ENCODE results near the gene CPLANE1.
"Not testable (repeated sequence)": the region's sequence is repeated elsewhere in the genome, so short reads cannot be mapped to it uniquely, and the experiment has no call there.

The CPLANE1 gene

DNA sequence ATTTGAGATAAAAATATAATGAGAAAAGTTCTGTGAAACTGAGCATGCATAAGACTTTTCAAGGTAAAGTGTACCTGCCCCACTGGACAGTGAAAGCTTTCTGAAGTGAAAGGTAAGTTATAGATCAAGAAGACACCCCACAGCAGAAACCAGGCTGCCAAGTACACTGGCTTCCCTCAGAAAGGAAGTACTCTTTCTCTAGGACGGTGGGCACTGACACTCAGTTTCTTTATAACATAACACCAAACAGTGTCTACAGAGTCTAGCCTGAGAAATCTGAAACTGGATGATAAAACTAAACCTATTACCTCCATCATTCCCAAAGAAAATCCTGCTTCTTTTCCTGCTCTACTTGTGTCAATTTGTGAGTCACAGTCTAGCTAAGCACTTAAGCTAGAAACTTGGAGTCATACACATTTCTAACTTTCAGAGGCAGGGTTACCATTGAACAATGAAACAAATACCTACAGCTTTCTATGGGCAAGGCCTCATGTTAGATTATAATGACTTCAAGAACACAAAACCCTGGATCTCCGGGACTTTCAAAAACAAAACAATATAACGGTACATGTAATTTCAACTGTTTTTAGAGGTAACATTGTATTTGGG is 136.7 kb downstream of the CPLANE1 start:
- DNase-seq: no peak

DNA sequence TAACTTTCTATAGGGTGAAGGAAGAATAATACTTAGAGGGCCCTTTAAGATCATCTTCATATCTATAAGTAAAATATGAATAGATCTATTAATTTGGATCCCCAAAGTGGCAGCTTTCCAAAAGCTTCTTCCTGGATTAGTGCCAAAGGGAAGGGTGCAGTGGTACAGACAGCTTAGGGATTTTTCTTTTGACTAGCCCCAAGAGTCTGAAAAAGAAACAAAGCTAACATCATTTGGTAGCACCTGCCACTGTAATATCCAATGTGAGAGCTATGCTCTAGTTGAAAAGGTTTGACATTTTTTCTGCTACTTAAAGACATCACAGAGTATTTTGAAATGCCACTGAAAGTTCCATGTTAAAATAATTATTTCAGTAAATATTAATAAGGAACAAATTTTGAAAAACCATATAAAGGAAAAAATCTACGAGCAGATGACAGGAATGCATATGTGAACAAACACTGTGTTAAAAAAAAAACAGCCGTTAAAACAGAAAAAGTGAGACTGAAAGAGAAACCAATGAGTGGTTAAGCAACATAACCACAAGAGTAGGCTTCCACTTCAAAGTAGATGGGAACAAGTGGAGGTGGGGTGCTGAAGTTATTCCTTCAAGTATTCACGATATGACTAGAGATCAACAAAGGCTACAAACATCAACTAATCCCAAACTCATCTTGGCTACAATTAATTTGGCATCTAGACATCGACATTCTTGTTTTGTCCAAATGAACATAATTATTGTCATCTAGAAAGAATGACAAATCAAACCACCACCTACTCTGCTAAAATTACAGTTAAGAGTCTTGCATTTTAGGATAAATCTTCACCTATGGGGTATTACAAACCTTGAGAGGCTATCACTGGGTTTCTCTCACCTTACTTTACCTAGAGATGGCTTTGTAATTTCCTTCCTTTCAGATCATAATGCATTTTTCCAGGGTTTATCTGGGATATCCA is 137.5 kb downstream of the CPLANE1 start:
- peak; percentile 16 for DNase-seq

DNA sequence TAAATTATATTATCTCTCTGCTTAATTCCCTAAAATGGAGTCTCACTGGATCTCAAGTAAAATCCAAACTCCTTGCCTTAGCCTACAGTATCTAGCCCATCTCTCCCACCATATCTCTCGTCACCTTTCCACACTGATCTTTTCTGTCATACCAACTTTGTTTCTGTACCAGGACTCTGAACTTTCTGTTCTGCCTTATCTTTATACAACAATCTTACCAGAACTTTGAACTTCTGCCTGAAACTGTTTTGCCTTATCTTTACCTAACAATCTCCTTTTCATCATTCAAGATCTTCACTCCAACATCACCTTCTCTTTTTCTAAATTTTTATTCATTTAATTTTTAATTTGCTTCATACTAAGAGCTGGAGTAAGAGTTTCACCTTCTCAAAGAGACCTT is 139.0 kb downstream of the CPLANE1 start:
- DNase-seq: no peak

DNA sequence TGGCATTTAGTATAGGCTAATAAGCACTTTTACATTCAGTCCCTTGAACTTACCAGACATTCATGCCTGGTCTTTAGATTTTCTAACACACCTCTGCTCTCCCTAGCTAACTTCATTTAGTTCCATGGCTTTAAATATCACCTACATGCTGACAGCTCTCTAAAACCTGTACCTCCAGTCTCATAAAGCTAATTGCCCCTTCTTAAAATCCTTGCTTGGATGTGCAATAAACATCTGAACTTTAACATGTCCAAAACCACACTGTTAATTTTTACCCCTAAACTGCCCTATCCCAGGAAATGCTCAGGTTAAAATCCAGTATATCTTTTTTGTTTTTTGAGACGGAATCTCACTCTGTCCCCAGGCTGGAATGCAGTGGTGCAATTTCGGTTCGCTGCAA is 139.8 kb downstream of the CPLANE1 start:
- no peak for DNase-seq

DNA sequence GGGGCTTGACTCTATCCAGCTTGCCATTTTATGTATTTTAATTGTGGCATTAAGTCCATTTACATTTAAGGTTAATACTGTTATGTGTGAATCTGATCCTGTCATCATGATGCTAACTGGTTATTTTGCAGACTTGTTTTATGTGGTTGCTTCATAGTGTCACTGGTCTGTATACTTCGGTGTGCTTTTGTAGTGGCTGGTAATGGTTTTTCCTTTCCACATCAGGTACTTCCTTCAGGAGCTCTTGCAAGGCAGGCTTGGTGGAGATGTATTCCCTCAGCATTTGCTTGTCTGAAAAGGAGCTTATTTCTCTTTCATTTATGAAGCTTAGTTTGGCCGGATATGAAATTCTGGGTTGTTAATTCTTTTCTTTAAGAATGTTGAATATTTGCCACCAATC is 145.9 kb downstream of the CPLANE1 start:
- no peak for DNase-seq

DNA sequence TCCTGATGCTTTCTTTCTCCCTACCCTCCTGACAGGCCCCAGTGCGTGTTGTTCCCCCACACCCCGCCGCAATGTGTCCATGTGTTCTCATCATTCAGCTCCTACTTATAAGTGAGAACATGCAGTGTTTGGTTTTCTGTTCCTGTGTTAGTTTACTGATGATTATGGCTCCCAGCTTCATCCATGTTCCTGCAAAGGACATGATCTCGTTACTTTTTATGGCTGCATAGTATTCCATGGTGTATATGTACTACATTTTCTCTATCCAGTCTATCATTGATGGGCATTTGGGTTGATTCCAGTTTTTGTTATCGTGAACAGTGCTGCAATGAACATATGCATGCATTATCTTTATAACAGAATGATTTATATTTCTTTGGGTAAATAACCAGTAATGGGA is 149.9 kb downstream of the CPLANE1 start:
- DNase-seq: not testable (repeated sequence)

DNA sequence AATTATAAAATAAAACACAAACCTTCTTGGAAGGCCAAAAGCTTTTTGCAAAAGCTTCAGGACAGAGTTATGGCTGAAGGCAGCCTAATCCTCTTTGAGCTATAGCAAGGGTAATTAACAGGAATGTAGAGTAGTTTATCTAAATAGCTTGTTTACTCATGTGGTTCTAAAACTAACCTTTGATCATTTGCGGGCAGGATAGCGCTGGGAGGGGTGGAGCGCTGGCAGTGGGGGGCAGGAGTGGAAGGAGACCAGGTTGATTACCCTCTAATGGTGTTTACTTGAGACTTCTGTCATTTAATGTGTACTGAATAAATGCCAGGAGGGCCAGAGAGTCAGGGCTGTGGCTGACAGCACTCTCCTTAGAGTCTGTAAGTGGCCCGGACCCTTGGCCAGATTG is 155.4 kb downstream of the CPLANE1 start:
- not testable (repeated sequence) for DNase-seq

DNA sequence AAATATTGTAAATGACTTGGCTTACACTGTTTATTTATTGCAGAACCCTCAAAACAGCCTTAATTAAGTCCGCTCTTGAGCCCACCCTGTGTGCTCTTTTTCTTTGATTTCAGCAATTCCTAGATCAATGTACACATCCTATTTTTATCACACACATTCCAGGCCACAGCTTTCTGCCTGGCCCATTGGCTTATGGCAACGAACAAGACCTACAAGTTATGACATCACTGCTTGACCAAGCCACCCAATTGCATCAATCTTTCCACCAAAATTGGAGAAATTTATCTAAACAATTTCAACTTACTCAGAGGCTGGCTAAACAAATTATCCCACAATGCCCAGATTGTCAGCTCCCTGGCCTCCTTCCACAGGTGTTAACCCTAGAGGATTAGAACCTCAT is 158.4 kb downstream of the CPLANE1 start:
- no peak for DNase-seq

DNA sequence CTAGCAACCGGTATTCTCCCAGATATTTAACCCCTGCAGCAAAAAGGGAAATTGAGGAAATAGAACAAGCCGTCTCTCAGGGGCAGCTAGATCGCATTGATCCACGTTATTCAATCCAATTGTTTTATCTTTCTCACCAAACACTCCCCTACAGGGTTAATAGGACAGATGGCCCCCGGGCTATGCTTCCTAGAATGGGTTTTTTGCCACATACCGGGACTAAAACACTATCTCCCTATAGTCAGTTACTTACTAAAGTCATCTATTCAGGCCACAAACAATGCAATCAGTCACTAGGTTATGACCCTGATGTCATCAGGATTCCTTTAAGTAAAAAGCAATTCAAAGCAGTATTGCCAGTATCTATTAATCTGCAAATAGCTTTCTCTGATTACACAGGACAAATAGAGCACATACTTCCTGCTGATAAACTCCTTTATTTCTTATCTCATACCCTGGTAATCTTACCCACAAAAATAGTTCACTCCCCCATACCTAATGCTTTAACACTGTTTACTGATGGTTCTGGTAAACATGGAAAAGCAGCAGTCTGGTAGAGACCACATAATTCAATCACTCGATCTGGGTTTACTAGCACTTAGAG is 159.0 kb downstream of the CPLANE1 start:
- DNase-seq: no peak

DNA sequence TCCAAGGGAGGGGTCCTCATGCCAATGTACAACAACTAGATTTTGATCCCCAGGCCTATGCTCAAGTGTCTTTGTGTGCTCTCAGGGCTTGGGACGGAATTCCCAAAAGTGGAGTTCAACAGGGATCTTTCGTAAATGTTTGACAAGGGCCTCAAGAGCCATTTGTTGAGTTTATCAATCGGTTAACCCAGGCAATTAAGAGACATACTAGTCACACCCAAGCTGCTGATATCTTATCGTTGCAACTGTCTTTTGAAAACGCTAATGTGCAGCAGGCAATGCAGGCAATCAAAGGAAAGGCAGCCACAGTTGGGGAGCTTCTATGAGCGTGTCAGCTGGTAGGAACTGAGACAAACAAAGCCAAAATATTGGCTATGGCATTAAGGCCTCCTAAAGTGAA is 161.2 kb downstream of the CPLANE1 start:
- peak; percentile 70 for DNase-seq

DNA sequence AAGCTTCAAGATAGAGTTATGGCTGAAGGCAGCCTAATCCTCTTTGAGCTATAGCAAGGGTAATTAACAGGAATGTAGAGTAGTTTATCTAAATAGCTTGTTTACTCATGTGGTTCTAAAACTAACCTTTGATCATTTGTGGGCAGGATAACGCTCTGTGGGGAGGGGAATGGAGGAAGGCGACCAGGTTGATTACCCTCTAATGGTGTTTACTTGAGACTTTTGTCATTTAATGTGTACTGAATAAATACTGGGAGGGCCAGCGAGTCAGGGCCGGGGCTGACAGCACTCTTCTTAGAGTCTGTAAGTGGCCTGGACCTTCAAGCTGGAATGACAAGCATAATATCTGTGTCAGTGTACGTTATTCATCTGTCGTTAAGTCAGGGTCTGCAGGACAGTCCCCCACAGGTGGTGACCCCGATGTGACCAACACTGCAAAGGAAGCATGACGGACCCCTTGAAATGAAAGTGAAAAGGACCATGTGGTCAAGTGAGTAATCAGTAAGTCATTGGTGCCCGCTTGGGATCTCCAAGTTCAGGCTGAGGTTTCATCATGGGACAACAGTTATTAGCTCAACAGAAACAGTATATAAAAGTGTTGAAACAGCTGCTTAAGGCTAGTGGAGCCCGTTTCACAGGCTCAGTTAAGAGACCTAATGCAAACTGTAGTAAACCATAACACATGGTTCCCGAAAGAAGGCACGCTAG is 162.6 kb downstream of the CPLANE1 start:
- DNase-seq: no peak

DNA sequence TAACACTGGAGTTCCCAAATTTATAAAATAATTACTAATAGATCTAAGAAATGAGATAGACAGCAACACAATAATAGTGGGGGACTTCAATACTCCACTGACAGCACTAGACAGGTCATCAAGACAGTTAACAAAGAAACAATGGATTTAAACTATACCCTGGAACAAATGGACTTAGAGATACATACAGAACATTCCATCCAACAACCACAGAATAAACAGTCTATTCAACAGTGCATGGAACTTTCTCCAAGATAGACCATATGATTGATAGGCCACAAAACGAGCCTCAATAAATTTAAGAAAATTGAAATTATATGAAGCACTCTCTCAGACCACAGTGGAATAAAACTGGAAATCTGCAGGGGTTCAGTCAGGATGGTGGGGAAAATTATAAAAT is 163.2 kb downstream of the CPLANE1 start:
- DNase-seq: not testable (repeated sequence)

DNA sequence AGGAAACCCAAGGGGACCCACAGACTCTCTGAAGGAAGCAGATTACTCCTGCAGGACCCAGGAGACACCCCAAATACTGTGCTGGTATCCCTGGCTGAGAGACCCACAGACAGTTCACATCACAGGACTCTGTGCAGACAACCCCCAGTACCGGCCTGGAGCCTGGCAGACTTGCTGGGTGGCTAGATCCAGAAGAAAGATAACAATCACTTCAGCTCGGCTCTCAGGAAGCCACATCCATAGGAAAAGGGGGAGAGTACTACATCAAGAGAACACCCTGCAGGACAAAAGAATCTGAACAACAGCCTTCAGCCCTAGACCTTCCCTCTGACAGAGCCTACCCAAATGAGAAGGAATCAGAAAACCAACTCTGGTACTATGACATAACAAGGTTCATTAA is 166.2 kb downstream of the CPLANE1 start:
- DNase-seq: not testable (repeated sequence)

DNA sequence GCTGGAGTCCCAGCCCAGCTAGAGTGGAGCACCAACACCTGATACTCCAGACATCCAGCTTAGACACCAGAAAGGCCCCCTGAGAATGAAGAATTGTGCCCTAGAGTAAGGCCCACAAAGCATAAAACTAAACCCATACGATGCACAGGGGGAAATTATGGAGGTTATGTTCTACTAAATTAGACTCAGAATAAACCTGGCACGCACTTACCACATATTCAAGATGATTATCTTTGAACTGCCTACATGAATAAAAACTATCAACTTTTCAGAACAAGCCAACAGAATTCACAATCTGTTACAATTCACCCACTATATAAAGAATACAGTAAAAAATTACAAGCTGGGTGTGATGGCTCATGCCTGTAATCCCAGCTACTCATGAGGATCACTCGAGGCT is 168.5 kb downstream of the CPLANE1 start:
- no peak for DNase-seq

DNA sequence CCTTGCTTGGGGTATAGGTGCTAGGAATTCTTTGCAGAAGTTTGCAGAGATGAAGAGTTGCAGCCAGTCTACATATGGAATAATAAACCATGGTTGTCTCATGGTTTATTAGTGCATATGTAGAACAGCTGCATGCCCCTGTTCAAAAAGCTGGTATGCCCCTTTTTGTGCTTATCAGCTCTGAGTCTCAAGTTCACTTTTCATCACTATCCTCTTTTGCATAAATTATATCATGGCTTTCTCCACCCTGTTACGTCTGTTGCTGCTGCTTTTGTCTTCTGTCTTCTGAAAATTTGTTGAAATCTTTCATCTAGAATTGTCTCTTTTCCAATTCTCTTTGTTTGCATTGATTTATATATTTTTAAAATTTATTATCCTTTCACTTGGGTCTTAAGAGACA is 172.0 kb downstream of the CPLANE1 start:
- no peak for DNase-seq

DNA sequence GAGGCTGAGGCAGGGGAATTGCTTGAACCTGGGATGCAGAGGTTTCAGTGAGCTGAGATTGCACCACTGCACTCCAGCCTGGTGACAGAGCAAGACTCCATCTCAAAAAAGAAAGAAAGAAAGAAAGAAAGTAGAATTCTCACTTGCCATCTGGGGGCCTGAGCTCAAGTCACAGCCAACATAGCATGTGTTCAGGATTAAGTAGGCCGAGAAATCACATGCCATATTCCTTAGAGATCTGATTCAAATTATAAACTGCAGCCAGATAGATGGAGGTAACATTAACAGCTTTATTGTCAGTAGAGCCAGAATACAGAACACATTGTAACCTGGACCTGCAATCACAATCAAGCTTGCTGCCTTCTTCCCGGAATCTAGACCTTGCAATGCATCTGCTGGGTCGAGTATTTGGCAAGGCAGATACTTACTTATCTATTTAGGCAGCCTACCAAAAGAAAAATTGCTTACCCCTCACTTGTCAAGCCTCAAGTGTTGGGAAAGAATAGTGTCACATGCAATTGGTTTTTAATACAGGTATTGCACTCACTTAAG is 173.7 kb downstream of the CPLANE1 start:
- peak; percentile 7 for DNase-seq

DNA sequence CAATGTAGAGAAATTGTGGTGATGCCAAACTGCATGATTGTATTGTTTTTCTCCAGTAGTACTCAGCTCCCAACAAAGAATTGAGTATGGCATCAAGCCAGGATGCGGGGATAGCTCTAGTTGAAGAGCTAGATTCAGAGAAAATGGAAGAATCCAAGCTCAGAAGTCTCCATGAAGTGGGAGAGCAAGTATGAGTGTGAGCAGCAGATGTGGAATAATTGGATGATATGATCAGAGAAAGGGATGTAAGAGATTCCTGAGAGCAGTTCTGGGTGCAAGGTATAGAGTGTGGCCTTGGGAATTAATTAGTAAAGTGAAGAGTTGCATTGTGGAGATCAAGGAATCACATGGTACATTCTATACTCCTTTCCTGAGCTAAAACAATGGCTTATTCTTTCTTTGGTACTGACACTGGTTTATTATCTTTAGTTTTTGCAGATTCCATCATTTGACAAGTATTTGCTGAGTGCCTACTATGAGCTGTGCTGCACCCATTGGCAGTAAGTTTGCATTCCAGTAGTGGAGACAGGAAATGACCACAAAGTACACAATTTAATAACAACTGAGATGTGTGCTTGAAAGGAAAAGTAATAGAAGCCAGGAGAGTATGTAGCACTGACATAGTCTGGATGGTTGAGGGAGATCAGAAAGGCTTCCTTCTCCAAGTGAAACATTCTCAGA is 177.1 kb downstream of the CPLANE1 start:
- DNase-seq: no peak

DNA sequence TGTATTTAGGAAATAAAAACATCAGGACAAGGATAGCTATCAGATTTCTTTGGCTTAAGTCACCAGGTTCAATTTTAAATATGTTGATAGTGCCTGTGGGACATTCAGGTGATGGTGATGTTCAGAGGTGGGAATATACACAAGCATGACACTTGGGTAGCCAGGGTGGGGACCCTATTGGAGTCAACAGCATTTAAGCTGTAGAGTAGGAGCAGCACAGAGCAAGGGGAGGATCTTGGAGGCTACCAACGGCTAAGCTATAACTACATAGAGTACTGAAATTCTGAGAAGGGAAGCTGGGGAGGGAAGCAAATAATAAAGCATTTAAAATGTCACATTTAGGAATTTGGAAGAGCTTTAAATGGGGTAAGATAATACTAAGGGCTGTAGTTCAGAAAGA is 177.7 kb downstream of the CPLANE1 start:
- no peak for DNase-seq

DNA sequence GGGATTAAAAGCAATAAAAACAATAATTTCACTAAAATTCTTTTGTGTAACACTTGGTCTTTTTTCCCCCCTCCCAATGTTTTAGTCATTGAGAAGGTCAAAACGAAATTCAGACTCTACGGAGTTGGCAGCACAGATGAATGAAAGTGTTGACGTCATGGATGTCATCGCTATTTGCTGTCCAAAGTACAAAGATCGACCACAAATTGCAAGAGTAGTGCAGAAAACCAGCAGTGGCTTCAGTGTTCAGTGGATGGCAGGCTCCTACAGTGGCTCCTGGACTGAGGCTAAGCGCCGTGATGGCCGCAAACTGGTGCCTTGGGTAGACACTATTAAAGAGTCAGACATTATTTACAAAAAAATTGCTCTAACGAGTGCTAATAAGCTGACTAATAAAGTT is 184.7 kb downstream of the CPLANE1 start:
- DNase-seq: no peak

DNA sequence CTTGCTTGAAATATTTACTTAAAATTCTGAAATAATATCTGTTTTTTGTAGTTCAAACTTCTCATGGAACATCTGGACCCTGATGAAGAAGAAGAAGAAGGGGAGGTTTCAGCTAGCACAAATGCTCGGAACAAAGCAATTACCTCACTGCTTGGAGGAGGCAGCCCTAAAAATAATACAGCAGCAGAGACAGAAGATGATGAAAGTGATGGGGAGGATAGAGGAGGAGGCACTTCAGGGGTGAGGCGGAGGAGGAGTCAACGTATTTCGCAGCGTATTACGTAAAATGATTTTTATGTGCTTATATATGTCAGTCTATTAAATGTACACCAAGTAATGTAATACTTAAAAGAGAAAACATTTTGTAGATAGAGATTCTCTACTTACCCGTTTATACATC is 185.4 kb downstream of the CPLANE1 start:
- no peak for DNase-seq

DNA sequence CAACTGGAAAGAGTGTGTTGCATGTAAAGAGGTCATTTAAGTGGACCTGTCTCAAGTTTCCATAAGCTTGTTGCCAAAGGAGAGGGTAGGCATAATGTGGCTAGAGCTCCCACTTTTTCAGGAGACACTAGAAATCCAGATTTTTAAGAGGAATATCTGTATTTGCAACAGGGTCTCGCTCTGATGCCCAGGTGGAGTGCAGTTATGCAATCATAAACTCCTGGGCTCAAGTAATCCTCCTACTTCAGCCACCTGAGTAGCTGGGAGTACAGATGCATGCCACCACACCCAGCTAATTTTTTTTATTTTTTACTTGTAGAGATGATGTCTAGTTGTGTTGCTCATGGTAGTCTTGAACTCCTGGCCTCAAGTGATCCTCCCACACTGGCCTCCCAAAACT is 189.1 kb downstream of the CPLANE1 start:
- DNase-seq: no peak

DNA sequence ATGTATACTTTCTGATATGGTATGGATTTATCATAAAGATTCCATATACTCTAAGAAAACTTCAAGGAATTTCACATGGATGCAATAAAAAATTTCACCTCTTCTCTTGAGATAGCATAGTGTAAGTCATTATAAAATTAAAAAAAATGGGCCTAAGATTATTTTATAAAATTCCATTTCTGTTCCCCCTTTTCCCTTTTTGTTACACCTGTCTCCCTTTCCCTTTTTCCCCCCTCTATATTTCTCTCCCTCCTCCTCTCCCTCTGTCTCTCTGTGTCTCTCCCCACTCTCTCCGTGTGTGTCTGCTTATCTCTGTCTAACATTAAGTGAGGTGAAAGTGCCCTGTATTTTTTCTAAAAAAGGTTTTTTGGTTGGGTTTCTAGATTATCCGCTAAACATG is 192.4 kb downstream of the CPLANE1 start:
- no peak for DNase-seq
